Measurements from ENCODE around the gene EML5.

The EML5 gene

GRCh38 chr14:88604212-88604611 is 188.5 kb downstream of the EML5 start:
- peaks cover 84% of the 10 kb centered on the region for H3K36me3 Mint-ChIP-seq (ENCODE audit: low read depth)
- no peaks in the 10 kb centered on the region for H3K27me3 Mint-ChIP-seq (ENCODE audit: low read depth)
- no peak for TF ChIP-seq CTCF (IDR thresholded peaks at IDR 0.05; ENCODE audit: unreplicated experiment in 3 of 3)
- H3K27ac Mint-ChIP-seq, result no peak overlapping the region
- H3K4me1 Mint-ChIP-seq, result no peaks in the 10 kb centered on the region
- H3K9me3 Mint-ChIP-seq, result no peaks in the 10 kb centered on the region
- no peak overlapping the region for H3K4me3 Mint-ChIP-seq

GRCh38 chr14:88599761-88600439 is 192.9 kb downstream of the EML5 start:
- Mint-ChIP-seq H3K36me3 (ENCODE audit: low read depth) (peaks cover 80% of the 10 kb centered on the region), H3K9me3 (no peaks in the 10 kb centered on the region), H3K4me3 (peak overlapping the region in 2 of 3 experiments; percentile 7 to 33), H3K4me1 (no peaks in the 10 kb centered on the region), H3K27ac (peak overlapping the region in 2 of 3 experiments; percentile 49 to 67), H3K27me3 (ENCODE audit: low read depth) (no peaks in the 10 kb centered on the region)
- TF ChIP-seq CTCF (IDR thresholded peaks at IDR 0.05; ENCODE audit: unreplicated experiment in 3 of 3), result no peak

- peaks cover 83% of the 10 kb centered on the region for H3K36me3 Mint-ChIP-seq (ENCODE audit: low read depth)
Measured at GRCh38 chr14:88599326-88599725, 193.4 kb downstream of the EML5 start.

GRCh38 chr14:88598097-88598675 is 194.6 kb downstream of the EML5 start:
- TF ChIP-seq CTCF (IDR thresholded peaks at IDR 0.05; ENCODE audit: unreplicated experiment in 3 of 3), result no peak
- Mint-ChIP-seq H3K27ac (peak overlapping the region in 1 of 3 experiments; percentile 18), H3K4me1 (no peaks in the 10 kb centered on the region), H3K36me3 (ENCODE audit: low read depth) (peaks cover 83% of the 10 kb centered on the region), H3K9me3 (no peaks in the 10 kb centered on the region), H3K4me3 (no peak overlapping the region), H3K27me3 (ENCODE audit: low read depth) (no peaks in the 10 kb centered on the region)

More at GRCh38 chr14:88599326-88599725, 193.4 kb downstream of the EML5 start:
- no peak for TF ChIP-seq CTCF (IDR thresholded peaks at IDR 0.05; ENCODE audit: unreplicated experiment in 3 of 3)
- H3K4me3 Mint-ChIP-seq, result peak overlapping the region in 1 of 3 experiments; percentile 3
- no peaks in the 10 kb centered on the region for H3K27me3 Mint-ChIP-seq (ENCODE audit: low read depth)
- peak overlapping the region in 1 of 3 experiments; percentile 67 for H3K27ac Mint-ChIP-seq
- H3K9me3 Mint-ChIP-seq, result no peaks in the 10 kb centered on the region
- no peaks in the 10 kb centered on the region for H3K4me1 Mint-ChIP-seq

GRCh38 chr14:88597601-88598000 is 195.2 kb downstream of the EML5 start:
- H3K4me1 Mint-ChIP-seq, result no peaks in the 10 kb centered on the region
- TF ChIP-seq CTCF (IDR thresholded peaks at IDR 0.05; ENCODE audit: unreplicated experiment in 3 of 3), result no peak
- no peaks in the 10 kb centered on the region for H3K9me3 Mint-ChIP-seq
- no peaks in the 10 kb centered on the region for H3K27me3 Mint-ChIP-seq (ENCODE audit: low read depth)
- peak overlapping the region in 1 of 3 experiments; percentile 18 for H3K27ac Mint-ChIP-seq
- no peak overlapping the region for H3K4me3 Mint-ChIP-seq
- peaks cover 84% of the 10 kb centered on the region for H3K36me3 Mint-ChIP-seq (ENCODE audit: low read depth)

GRCh38 chr14:88597038-88597437 is 195.7 kb downstream of the EML5 start:
- Mint-ChIP-seq H3K27ac (no peak overlapping the region), H3K27me3 (ENCODE audit: low read depth) (no peaks in the 10 kb centered on the region), H3K9me3 (no peaks in the 10 kb centered on the region), H3K36me3 (ENCODE audit: low read depth) (peaks cover 82% of the 10 kb centered on the region), H3K4me1 (no peaks in the 10 kb centered on the region), H3K4me3 (no peak overlapping the region)
- no peak for TF ChIP-seq CTCF (IDR thresholded peaks at IDR 0.05; ENCODE audit: unreplicated experiment in 3 of 3)

Data from nephron (organoid).